ENCODE data around the gene TUNAR. TPM values are rescaled to one million over a fixed set of nuclear protein-coding genes. Genes with fewer than 3 reads are reported as not detected.

TUNAR gene
- total and polyA plus RNA-seq, 2 experiments from 2014 or later, result 0.18 to 1.3 TPM

DNA sequence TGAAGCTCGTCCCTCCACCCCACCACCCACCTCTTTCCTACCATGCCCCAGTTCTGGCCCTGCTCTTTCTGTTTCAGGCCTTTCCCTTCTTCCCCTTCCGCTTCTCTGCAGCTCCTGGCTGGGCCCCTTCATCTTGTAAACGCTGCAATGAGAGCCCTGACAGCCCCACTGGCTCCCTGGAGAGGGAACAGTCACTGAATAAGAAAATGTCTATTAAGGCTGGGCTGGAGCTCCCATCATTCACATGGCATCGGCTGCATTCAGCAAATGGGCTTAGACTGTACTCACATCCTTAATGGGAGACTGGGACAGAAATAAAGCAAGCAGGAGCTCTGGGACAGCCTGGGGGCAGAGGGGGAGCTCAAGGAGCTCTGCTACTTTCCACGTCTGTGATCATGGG, 45.2 kb upstream of the TUNAR start:
- no peak overlapping the region for H3K27ac ChIP-seq
- DNase-seq (ENCODE audit: low read depth in 1 of 2, low spot score in 1 of 2), result no peak
- no peaks in the 10 kb centered on the region for H3K9me3 ChIP-seq (ENCODE audit: low read depth)
- TF ChIP-seq, protein P1, sequence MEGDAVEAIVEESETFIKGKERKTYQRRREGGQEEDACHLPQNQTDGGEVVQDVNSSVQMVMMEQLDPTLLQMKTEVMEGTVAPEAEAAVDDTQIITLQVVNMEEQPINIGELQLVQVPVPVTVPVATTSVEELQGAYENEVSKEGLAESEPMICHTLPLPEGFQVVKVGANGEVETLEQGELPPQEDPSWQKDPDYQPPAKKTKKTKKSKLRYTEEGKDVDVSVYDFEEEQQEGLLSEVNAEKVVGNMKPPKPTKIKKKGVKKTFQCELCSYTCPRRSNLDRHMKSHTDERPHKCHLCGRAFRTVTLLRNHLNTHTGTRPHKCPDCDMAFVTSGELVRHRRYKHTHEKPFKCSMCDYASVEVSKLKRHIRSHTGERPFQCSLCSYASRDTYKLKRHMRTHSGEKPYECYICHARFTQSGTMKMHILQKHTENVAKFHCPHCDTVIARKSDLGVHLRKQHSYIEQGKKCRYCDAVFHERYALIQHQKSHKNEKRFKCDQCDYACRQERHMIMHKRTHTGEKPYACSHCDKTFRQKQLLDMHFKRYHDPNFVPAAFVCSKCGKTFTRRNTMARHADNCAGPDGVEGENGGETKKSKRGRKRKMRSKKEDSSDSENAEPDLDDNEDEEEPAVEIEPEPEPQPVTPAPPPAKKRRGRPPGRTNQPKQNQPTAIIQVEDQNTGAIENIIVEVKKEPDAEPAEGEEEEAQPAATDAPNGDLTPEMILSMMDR (IDR thresholded peaks at IDR 0.05; ENCODE audit: low read depth, low read length), result no peak
- H3K36me3 ChIP-seq, result no peaks in the 10 kb centered on the region
- H3K4me1 ChIP-seq (ENCODE audit: low read depth), result no peaks in the 10 kb centered on the region
- H3K4me3 ChIP-seq, result no peak overlapping the region
- H3K27me3 ChIP-seq, result no peaks in the 10 kb centered on the region

DNA sequence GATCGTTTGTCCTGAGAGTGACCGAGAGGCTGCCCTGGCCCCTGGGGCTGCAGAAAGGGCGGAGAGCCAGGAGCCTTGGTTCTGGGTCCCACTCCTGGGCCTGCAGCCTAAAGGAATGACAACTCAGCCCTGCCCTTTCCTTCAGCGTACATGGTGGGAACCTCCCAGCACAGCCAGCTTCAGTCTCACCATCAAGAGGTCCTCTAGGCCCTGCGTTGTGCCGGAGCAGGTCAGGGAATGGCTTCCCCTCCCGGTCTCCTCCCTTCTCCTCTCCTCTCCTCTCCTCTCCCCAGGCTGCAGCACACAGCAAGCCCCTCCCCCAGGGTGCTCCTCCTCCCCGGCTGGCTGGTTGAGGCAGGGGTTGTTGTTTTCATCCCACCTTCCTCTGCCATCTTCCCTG, 44.6 kb upstream of the TUNAR start:
- H3K27me3 ChIP-seq, result no peaks in the 10 kb centered on the region
- H3K36me3 ChIP-seq, result no peaks in the 10 kb centered on the region
- H3K9me3 ChIP-seq (ENCODE audit: low read depth), result no peaks in the 10 kb centered on the region
- no peak overlapping the region for H3K27ac ChIP-seq
- no peaks in the 10 kb centered on the region for H3K4me1 ChIP-seq (ENCODE audit: low read depth)
- TF ChIP-seq, protein P1 (IDR thresholded peaks at IDR 0.05; ENCODE audit: low read depth, low read length), result no peak
- DNase-seq (ENCODE audit: low read depth in 1 of 2, low spot score in 1 of 2), result no peak
- no peak overlapping the region for H3K4me3 ChIP-seq

DNA sequence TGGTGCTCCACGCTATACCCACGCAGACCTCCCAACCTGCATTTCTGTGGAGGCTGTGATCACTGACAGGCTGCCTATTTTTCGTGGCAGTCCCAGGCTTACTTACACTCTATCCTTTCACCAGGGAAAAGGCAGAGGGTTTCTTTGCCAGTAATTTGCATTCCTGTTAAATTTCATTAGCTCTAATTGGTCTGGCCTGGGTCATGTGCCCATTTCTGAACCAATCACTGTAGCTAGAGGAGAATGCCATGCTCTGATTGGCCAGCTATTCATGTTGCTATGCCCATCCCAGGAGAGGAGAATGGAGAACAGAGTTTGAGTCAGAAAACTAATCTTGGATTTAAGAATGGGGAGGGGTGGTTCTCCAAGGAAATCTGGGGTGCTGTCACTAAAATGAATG, 43.2 kb upstream of the TUNAR start:
- Histone ChIP-seq H3K4me3 (no peak overlapping the region), H3K4me1 (ENCODE audit: low read depth) (no peaks in the 10 kb centered on the region), H3K9me3 (ENCODE audit: low read depth) (no peaks in the 10 kb centered on the region), H3K27me3 (no peaks in the 10 kb centered on the region), H3K36me3 (no peaks in the 10 kb centered on the region), H3K27ac (no peak overlapping the region)
- TF ChIP-seq, protein P1 (IDR thresholded peaks at IDR 0.05; ENCODE audit: low read depth, low read length), result no peak
- DNase-seq (ENCODE audit: low read depth in 1 of 2, low spot score in 1 of 2), result no peak

DNA sequence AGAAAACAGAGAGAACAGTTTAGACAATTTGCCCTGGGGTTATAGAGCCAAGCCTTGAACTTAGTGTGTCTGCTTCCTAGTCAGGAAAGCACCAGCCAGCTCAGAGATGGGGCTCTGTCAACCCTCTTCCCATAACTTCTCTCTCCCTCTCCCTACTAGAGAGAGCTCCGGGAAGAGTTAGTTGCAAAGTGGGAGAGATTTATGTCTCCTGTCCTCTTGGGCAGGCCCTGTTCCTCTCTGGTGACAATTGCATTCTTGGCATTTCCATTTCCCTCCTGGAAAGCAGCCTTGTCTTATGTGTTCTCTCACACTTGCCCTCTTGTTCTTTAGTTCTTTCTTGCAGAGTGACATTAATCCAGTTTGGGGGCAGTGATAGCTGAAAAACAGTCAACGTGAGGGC, 42.1 kb upstream of the TUNAR start:
- TF ChIP-seq, protein P1 (IDR thresholded peaks at IDR 0.05; ENCODE audit: low read depth, low read length), result no peak
- no peaks in the 10 kb centered on the region for H3K4me1 ChIP-seq (ENCODE audit: low read depth)
- no peak overlapping the region for H3K27ac ChIP-seq

DNA sequence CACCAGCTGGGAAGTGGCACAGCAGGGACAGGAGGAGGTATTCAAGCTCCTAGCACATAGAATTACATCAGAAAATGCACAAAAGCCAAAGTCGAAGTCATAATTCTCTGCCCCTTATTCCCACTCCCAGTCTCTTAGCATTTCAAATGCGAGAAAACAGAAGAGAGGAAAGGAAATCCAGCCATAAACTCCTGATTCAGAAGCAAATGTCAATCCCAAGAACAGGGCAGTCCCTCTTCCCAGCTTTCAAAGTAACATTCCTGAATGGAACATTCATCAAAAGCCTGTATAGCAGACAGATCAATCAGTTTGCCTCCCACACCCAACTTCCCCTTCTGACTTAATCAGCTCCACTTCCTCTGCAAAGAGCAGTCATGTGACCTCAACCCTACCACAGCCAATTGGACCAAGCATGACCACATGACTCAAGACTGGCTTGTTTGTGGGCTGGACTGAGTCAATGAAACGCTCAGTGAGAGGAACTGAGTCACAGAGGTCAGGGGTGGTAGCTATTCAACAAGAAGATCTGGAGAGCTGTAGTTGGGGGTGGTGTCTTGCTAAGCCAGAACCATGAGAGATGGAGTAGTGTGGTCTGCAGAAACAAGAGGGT, 41.4 kb upstream of the TUNAR start:
- DNase-seq (ENCODE audit: low read depth in 1 of 2, low spot score in 1 of 2), result no peak
- H3K9me3 ChIP-seq (ENCODE audit: low read depth), result no peaks in the 10 kb centered on the region
- TF ChIP-seq, protein P1 (IDR thresholded peaks at IDR 0.05; ENCODE audit: low read depth, low read length), result no peak
- H3K27me3 ChIP-seq, result no peaks in the 10 kb centered on the region
- no peak overlapping the region for H3K27ac ChIP-seq
- H3K36me3 ChIP-seq, result no peaks in the 10 kb centered on the region
- H3K4me3 ChIP-seq, result no peak overlapping the region
- no peaks in the 10 kb centered on the region for H3K4me1 ChIP-seq (ENCODE audit: low read depth)

More for the DNA sequence above, 42.1 kb upstream of the TUNAR start:
- no peaks in the 10 kb centered on the region for H3K9me3 ChIP-seq (ENCODE audit: low read depth)
- H3K36me3 ChIP-seq, result no peaks in the 10 kb centered on the region
- H3K27me3 ChIP-seq, result no peaks in the 10 kb centered on the region
- DNase-seq (ENCODE audit: low read depth in 1 of 2, low spot score in 1 of 2), result no peak
- no peak overlapping the region for H3K4me3 ChIP-seq
